Sigmoid colon (tissue), 7 donors: Measurements from ENCODE around the gene GNPDA2. TPM values are rescaled to one million over a fixed set of nuclear protein-coding genes. Genes with fewer than 3 reads are reported as not detected.
A peak's percentile ranks its signal among the peaks of the same experiment; 100 is the strongest.

Source experiments
- DNase-seq: peaks from one replicate; pipeline ENCODE4 v3.0.0-alpha.2; 2019
- H3K27ac ChIP-seq, 4 donors: fragments of 200-600 bp; sonication (generic); one replicate each; pipeline ENCODE4 v1.5.1; 2016 to 2019; ENCODE audit warnings: mild to moderate bottlenecking in 1 of 4
- H3K27me3 ChIP-seq, 3 donors: fragments of 200-600 bp; sonication (generic); one replicate each; pipeline ENCODE4 v1.5.1; 2019; ENCODE audit warnings: mild to moderate bottlenecking in 1 of 3
- H3K36me3 ChIP-seq, 4 donors: fragments of 200-600 bp; sonication (generic); one replicate each; pipeline ENCODE4 v1.5.1; 2016 to 2019
- H3K4me1 ChIP-seq, 4 donors: fragments of 200-600 bp; sonication (generic); one replicate each; pipeline ENCODE4 v1.5.1; 2017 to 2019
- H3K4me3 ChIP-seq, 4 donors: fragments of 200-600 bp; sonication (generic); one replicate each; pipeline ENCODE4 v1.5.1; 2017 to 2019; ENCODE audit warnings: mild to moderate bottlenecking in 2 of 4, moderate library complexity in 1 of 4
- H3K9me3 ChIP-seq, 4 donors: fragments of 200-600 bp in 3 of 4; sonication (generic) in 3 of 4; one replicate each; pipeline versions ENCODE4 v1.5.1 to v1.6.1; 2013 to 2019
- EP300 ChIP-seq, 4 donors: sonication (generic); formaldehyde crosslinking; IDR thresholded peaks; one replicate each; pipeline ENCODE4 v1.6.1; 2017; ENCODE audit warnings: antibody characterized with exemption in 4 of 4
- POLR2A ChIP-seq, 2 donors: fragments of 450-650 bp; IDR thresholded peaks; one replicate each; pipeline ENCODE4 v1.6.1; 2016; ENCODE audit warnings: antibody characterized with exemption in 2 of 2, mild to moderate bottlenecking in 2 of 2, moderate library complexity in 2 of 2
- POLR2AphosphoS5 ChIP-seq, 4 donors: sonication (generic); formaldehyde crosslinking; IDR thresholded peaks; one replicate each; pipeline ENCODE4 v1.6.1; 2017; ENCODE audit warnings: antibody characterized with exemption in 4 of 4
- WGBS, 2 donors: extraction: QIAGEN DNeasy Blood & Tissue Kit; methylation state at CpG; one replicate each; pipeline ENCODE4 v1.1.7; 2013; 5-methylcytosine and 5-hydroxymethylcytosine counted together
- intact Hi-C: fragments of 100-400 bp; cut with DNase I; formaldehyde crosslinking; loops from one replicate; pipeline ENCODE4 v1.15.1; 2023
- polyA plus RNA-seq, 3 donors: library from polyadenylated mRNA; stranded (reverse); fragments of 200-250 nt; gene quantifications; one replicate each; pipeline ENCODE4 v1.2.3, GENCODE V29; 2013
- total RNA-seq, 4 donors: library from RNA; depleted of rRNA; stranded (reverse); fragments of >200 nt; gene quantifications; one replicate each; pipeline ENCODE4 v1.1.0, GENCODE V29; 2016
- TF ChIP-seq, protein P1 (sequence below), 4 experiments: fragments of 450-650 bp in 3 of 4; fragments of 200-600 bp in 1 of 4; IDR thresholded peaks; one replicate each; pipeline ENCODE4 v1.5.1; 2016 to 2019; ENCODE audit warnings: antibody characterized with exemption in 4 of 4, mild to moderate bottlenecking in 3 of 4, moderate library complexity in 2 of 4
- donor health status: healthy with polysubstance abuse.
- donor health status: Bipolar disorder and iron deficiency.
- donor health status: healthy.

Gene GNPDA2
- total and polyA plus RNA-seq, 7 donors, result 5.1 to 33.2 (median 18.5) TPM

GRCh38 chr4:44761306-44761705 is 35.0 kb upstream of the GNPDA2 start:
- H3K9me3 ChIP-seq, result no peaks in the 10 kb centered on the region
- H3K36me3 ChIP-seq, result no peaks in the 10 kb centered on the region
- no peak for TF ChIP-seq POLR2AphosphoS5 (IDR thresholded peaks at IDR 0.05)
- no peak for TF ChIP-seq POLR2A (IDR thresholded peaks at IDR 0.05)
- TF ChIP-seq EP300 (IDR thresholded peaks at IDR 0.05), result no peak
- TF ChIP-seq, protein P1, sequence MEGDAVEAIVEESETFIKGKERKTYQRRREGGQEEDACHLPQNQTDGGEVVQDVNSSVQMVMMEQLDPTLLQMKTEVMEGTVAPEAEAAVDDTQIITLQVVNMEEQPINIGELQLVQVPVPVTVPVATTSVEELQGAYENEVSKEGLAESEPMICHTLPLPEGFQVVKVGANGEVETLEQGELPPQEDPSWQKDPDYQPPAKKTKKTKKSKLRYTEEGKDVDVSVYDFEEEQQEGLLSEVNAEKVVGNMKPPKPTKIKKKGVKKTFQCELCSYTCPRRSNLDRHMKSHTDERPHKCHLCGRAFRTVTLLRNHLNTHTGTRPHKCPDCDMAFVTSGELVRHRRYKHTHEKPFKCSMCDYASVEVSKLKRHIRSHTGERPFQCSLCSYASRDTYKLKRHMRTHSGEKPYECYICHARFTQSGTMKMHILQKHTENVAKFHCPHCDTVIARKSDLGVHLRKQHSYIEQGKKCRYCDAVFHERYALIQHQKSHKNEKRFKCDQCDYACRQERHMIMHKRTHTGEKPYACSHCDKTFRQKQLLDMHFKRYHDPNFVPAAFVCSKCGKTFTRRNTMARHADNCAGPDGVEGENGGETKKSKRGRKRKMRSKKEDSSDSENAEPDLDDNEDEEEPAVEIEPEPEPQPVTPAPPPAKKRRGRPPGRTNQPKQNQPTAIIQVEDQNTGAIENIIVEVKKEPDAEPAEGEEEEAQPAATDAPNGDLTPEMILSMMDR (IDR thresholded peaks at IDR 0.05), result no peak
- intact Hi-C loops, result no loop called here
- WGBS, 2 donors, result 19 to 33% methylated on average over 2 of the region's 2 CpGs
- H3K27ac ChIP-seq, result no peak overlapping the region
- DNase-seq, result no peak
- peaks cover 0 to 5% (median 0%) of the 10 kb centered on the region in 4 donors for H3K4me1 ChIP-seq
- no peaks in the 10 kb centered on the region for H3K27me3 ChIP-seq
- H3K4me3 ChIP-seq, result no peak overlapping the region

DNA sequence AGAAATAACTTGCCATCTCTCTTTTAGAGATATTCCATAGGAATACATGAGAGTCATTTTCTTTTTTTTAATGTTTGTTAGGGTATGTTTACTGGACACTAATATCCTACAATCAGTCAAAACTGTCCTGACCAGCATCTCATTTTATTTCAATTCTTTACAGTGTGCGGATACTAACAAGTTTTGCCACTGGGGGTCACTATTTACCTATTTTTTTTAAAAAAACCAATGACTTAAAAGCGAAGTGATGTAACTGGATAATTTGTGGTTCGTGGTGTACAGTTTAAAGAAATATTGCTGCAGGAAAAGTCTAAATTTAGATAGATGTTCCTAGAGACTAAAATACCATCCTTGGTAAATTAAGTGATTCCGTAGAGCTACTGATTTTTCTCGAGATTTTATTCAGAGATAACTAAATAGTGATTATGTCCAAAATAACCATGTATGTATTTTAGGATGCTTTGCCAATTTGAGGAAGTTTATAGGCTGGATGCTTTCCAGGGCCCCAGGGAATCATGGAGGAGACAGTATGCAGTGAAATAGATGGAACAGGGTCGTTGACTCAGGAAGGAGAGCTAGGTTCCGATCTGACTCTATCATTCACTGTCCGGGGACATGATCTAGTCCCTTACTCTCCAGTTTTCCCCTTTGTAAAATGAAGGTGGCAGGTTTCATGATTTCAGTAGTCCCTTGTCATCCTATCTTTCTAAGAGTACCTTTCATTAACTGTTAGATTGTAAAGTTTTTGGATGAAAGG is 34.0 kb upstream of the GNPDA2 start:
- H3K27me3 ChIP-seq, result no peaks in the 10 kb centered on the region
- 17 to 25% methylated on average over 8 of the region's 8 CpGs for WGBS, 2 donors
- no peak overlapping the region for H3K4me3 ChIP-seq
- intact Hi-C loops, result no loop called here
- H3K27ac ChIP-seq, result no peak overlapping the region
- H3K9me3 ChIP-seq, result no peaks in the 10 kb centered on the region
- no peaks in the 10 kb centered on the region for H3K36me3 ChIP-seq
- H3K4me1 ChIP-seq, result peaks cover 0 to 5% (median 0%) of the 10 kb centered on the region in 4 donors
- TF ChIP-seq, protein P1 (IDR thresholded peaks at IDR 0.05), result peak in 3 of 4 experiments; percentile 23 to 52 (median 30)
- TF ChIP-seq EP300 (IDR thresholded peaks at IDR 0.05), result no peak
- no peak for DNase-seq

DNA sequence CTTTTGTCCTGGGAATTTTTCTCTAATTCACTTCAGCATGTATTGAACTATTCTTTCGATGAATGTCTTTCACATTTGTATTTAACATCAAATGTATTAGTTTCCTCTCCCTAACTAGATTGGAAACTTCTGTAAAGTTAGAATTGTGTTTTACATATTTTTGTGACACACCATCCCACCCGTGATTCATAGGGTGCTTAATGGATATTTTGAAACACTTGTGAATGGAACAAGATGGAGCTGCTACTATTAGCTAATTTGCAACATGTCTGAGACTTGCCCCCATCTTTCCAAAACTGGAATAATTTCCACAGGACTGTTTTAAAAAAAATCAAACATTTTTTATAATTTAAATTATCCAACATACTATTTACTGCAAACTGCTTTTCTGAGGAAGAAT is 30.2 kb upstream of the GNPDA2 start:
- WGBS, 2 donors, result 80 to 82% methylated on average over 2 of the region's 2 CpGs
- H3K36me3 ChIP-seq, result no peaks in the 10 kb centered on the region
- H3K4me1 ChIP-seq, result peaks cover 0 to 5% (median 0%) of the 10 kb centered on the region in 4 donors
- H3K9me3 ChIP-seq, result no peaks in the 10 kb centered on the region
- no peak overlapping the region for H3K4me3 ChIP-seq
- no peaks in the 10 kb centered on the region for H3K27me3 ChIP-seq
- TF ChIP-seq POLR2A (IDR thresholded peaks at IDR 0.05), result no peak
- TF ChIP-seq POLR2AphosphoS5 (IDR thresholded peaks at IDR 0.05), result no peak
- no peak for TF ChIP-seq EP300 (IDR thresholded peaks at IDR 0.05)
- no peak for DNase-seq
- intact Hi-C loops, result loop anchor here (5.0 kb wide), 1 partner anchor 1516 kb away; no protein-coding TSS in a partner anchor
- no peak overlapping the region for H3K27ac ChIP-seq

DNA sequence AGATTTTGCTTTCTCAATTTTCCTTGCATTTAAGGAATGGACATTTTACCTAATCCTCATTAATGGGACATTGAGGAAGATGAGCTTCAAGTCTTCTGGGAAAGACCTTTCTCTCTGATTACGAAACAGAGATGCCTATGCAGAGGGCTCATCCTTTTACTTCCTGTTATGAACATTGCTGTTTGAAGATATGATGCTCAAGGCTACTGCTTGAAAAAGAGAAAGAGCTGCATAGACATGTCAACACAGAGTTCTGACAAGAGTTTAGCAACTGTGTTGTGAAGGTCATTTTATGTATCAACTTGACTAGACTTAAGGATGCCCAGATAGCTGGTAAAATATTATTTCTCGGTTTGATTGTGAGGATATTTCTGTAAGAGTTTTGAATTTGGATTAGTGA is 13.8 kb upstream of the GNPDA2 start:
- intact Hi-C loops, result no loop called here
- 91 to 93% methylated on average over 2 of the region's 2 CpGs for WGBS, 2 donors

GRCh38 chr4:44738615-44739014 is 12.3 kb upstream of the GNPDA2 start:
- H3K27ac ChIP-seq, result no peak overlapping the region
- no peaks in the 10 kb centered on the region for H3K27me3 ChIP-seq
- no peaks in the 10 kb centered on the region for H3K4me1 ChIP-seq
- no peak overlapping the region for H3K4me3 ChIP-seq
- intact Hi-C loops, result no loop called here
- WGBS, 2 donors, result 45 to 59% methylated on average over 2 of the region's 2 CpGs
- no peak for DNase-seq
- no peaks in the 10 kb centered on the region for H3K9me3 ChIP-seq
- TF ChIP-seq POLR2A (IDR thresholded peaks at IDR 0.05), result no peak
- TF ChIP-seq, protein P1 (IDR thresholded peaks at IDR 0.05), result no peak
- no peak for TF ChIP-seq EP300 (IDR thresholded peaks at IDR 0.05)
- TF ChIP-seq POLR2AphosphoS5 (IDR thresholded peaks at IDR 0.05), result no peak
- no peaks in the 10 kb centered on the region for H3K36me3 ChIP-seq

More for the DNA sequence above, 13.8 kb upstream of the GNPDA2 start:
- Histone ChIP-seq H3K9me3 (no peaks in the 10 kb centered on the region), H3K27me3 (no peaks in the 10 kb centered on the region), H3K4me1 (no peaks in the 10 kb centered on the region), H3K36me3 (no peaks in the 10 kb centered on the region), H3K4me3 (no peak overlapping the region), H3K27ac (no peak overlapping the region)
- TF ChIP-seq POLR2AphosphoS5 (IDR thresholded peaks at IDR 0.05) (no peak), EP300 (IDR thresholded peaks at IDR 0.05) (no peak), POLR2A (IDR thresholded peaks at IDR 0.05) (no peak)
- TF ChIP-seq, protein P1 (IDR thresholded peaks at IDR 0.05), result no peak
- no peak for DNase-seq
